Natural killer cell (primary cell): ENCODE data around the gene BANF1. TPM values are rescaled to one million over a fixed set of nuclear protein-coding genes. Genes with fewer than 3 reads are reported as not detected.
"Not testable (repeated sequence)": the region's sequence is repeated elsewhere in the genome, so short reads cannot be mapped to it uniquely, and the experiment has no call there.

Source experiments
- ATAC-seq, 3 donors: fragments of 150-1000 bp in 2 of 3; fragments of 200-7000 bp in 1 of 3; cut with Tn5 transposase; 1 replicate in 1 of 3; 2 replicates in 2 of 3; pipeline ENCODE4 v1.10.0; 2021; ENCODE audit warnings: mild to moderate bottlenecking in 2 of 3, moderate library complexity in 2 of 3
- DNase-seq, 2 donors: peaks; one replicate each; pipeline versions ENCODE4 v3.0.0 to v3.0.0-alpha.2; 2013 to 2021; ENCODE audit warnings: mixed read lengths in 1 of 2
- H3K27ac ChIP-seq: one replicate; pipeline ENCODE4 v1.5.1; 2013; ENCODE audit warnings: mild to moderate bottlenecking, low read length
- H3K27me3 ChIP-seq: one replicate; pipeline ENCODE4 v1.6.1; 2013; ENCODE audit warnings: low read length; ENCODE audit not compliant: control insufficient read depth, insufficient read depth
- H3K36me3 ChIP-seq: one replicate; pipeline ENCODE4 v1.6.1; 2013; ENCODE audit warnings: low read length; ENCODE audit not compliant: control insufficient read depth, insufficient read depth
- H3K4me1 ChIP-seq: one replicate; pipeline ENCODE4 v1.6.1; 2013; ENCODE audit warnings: low read length; ENCODE audit not compliant: control insufficient read depth, insufficient read depth
- H3K4me3 ChIP-seq: one replicate; pipeline ENCODE4 v1.5.1; 2013; ENCODE audit warnings: low read length
- H3K9me3 ChIP-seq: one replicate; pipeline ENCODE4 v1.6.1; 2013; ENCODE audit warnings: low read length; ENCODE audit not compliant: control insufficient read depth, insufficient read depth
- H3K27ac Mint-ChIP-seq, 2 donors: one replicate each; pipeline ENCODE4 v1.8.0; 2022; ENCODE audit warnings: mild to moderate bottlenecking in 2 of 2, mixed read lengths in 2 of 2, moderate library complexity in 1 of 2
- H3K27me3 Mint-ChIP-seq, 2 donors: one replicate each; pipeline ENCODE4 v1.8.0; 2022; ENCODE audit warnings: low read depth in 2 of 2, mixed read lengths in 2 of 2
- H3K36me3 Mint-ChIP-seq: one replicate; pipeline ENCODE4 v1.8.0; 2022; ENCODE audit warnings: mixed read lengths
- H3K4me1 Mint-ChIP-seq, 2 donors: one replicate each; pipeline ENCODE4 v1.8.0; 2022; ENCODE audit warnings: mixed read lengths in 2 of 2
- H3K4me3 Mint-ChIP-seq: one replicate; pipeline ENCODE4 v1.8.0; 2022; ENCODE audit warnings: mild to moderate bottlenecking, moderate library complexity, mixed read lengths
- H3K9me3 Mint-ChIP-seq, 2 donors: one replicate each; pipeline ENCODE4 v1.8.0; 2022; ENCODE audit warnings: mixed read lengths in 2 of 2
- CTCF ChIP-seq: fragments of 200-600 bp; IDR thresholded peaks from one replicate; pipeline ENCODE4 v1.8.0; 2022; ENCODE audit warnings: antibody characterized with exemption
- WGBS: methylation state at CpG from one replicate; pipeline ENCODE4 v1.1.7; 2013; ENCODE audit warnings: missing lambda C conversion rate; ENCODE audit not compliant: insufficient coverage; 5-methylcytosine and 5-hydroxymethylcytosine counted together
- intact Hi-C: fragments of 100-400 bp; cut with micrococcal nuclease; formaldehyde crosslinking; loops from one replicate; pipeline ENCODE4 v1.14.2; 2022
- total RNA-seq, 4 donors: library from RNA; stranded (reverse); fragments of 120-200 nt in 1 of 4; gene quantifications; one replicate each; pipeline versions ENCODE4 v1.2.3 to v1.2.4, GENCODE V29; 2013 to 2022

BANF1 gene
- total RNA-seq, 3 donors from 2014 or later (not counting 1 experiment from before 2014, with no cell fraction given), result 87.8 to 107 (median 90.4) TPM

DNA sequence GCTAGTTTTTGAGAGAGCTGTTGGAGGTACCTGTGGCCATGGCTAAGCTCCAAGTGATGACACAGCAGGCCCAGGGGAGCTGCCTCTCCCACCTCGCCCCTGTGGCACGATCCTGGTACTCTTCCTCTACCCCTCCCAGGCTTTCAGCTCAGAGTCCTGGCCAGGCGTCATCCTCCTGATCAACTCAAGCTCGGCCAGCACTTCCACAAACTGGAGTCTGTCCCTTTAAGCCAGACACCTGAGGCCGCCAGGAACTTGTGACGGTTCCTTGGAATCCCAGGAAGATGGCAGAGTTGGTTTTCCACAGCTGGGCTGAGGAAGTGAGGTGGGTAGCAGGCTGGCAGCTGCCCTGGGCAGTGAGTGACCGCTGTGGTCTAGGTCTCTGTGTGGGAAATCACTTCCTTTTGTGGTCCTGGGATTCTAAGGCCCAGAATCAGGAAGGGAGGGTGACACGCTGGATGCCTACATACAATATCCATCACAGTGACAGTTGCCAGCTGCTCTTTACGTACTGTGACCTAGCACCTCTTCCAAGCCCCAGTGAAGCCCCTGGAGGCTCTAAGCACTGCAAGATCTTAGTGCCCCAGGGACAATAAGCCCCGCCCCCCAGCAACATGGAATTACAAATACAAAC, 6.3 kb downstream of the BANF1 start:
- no peaks in the 10 kb centered on the region for H3K9me3 Mint-ChIP-seq
- peaks cover 11% of the 10 kb centered on the region for H3K36me3 ChIP-seq
- 73% methylated on average over 10 of the region's 10 CpGs for WGBS
- H3K4me3 Mint-ChIP-seq, result no peak overlapping the region
- no peak for ATAC-seq
- TF ChIP-seq CTCF, result no peak
- peaks cover 4 to 7% of the 10 kb centered on the region in 2 donors for H3K27me3 Mint-ChIP-seq
- intact Hi-C loops, result no loop called here
- no peak overlapping the region for H3K4me3 ChIP-seq
- no peak overlapping the region for H3K27ac Mint-ChIP-seq
- no peak for DNase-seq
- H3K4me1 ChIP-seq, result peaks cover 6% of the 10 kb centered on the region
- H3K36me3 Mint-ChIP-seq, result no peaks in the 10 kb centered on the region
- no peaks in the 10 kb centered on the region for H3K9me3 ChIP-seq
- H3K27me3 ChIP-seq, result peaks cover 18% of the 10 kb centered on the region
- H3K27ac ChIP-seq, result no peak overlapping the region
- peaks cover 0 to 4% of the 10 kb centered on the region in 2 donors for H3K4me1 Mint-ChIP-seq

DNA sequence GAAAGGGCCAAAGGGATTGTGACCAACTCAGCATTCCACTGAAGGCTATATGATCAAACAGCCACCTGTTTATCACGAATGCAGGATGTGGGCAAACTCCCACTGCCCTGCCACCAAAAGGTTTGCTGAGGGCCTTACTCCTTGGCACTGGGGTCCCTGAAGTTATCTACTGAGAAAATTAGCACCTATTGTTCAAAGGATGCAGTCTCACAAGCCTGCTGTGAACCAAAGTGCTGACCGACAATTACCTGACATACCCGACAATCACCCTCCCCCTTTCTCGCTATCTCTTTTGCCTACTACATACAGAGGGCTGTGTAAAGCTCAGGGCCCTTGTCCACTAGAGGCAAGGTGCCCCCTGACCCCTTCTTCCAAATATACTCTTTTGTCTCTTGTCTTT, 7.7 kb downstream of the BANF1 start:
- H3K27ac ChIP-seq, H3K27ac Mint-ChIP-seq, H3K4me3 Mint-ChIP-seq, H3K4me1 Mint-ChIP-seq, intact Hi-C loops, ATAC-seq, H3K4me1 ChIP-seq, H3K9me3 Mint-ChIP-seq, H3K27me3 Mint-ChIP-seq, H3K4me3 ChIP-seq, H3K9me3 ChIP-seq, H3K36me3 Mint-ChIP-seq, DNase-seq, H3K36me3 ChIP-seq: not testable (repeated sequence)
- peaks cover 18% of the 10 kb centered on the region for H3K27me3 ChIP-seq
- WGBS, result 88% methylated on average over 4 of the region's 4 CpGs

DNA sequence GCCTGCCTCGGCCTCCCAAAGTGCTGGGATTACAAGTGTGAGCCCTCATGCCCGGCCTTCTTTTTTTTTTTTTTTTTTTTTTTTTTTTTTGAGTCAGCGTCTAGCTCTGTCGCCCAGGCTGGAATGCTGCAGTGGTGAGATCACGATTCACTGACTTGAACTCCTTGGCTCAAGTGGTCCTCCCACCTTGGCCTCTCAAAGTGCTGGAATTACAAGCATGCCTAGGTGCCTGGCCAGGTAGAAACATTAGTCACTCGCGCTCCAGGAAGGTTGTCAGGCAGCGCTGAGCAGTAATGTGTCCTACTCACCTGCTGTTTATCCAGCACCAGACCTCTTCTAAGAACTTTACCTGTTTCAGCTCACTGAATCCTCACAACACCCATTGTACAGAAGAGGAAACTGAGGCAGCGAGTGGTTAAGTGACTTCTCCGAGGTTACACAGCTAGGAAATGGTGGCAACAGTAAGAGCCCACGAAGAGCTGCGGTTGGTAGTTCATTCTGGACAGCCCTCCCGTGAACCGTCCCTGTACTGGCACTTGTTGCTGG, 9.0 kb downstream of the BANF1 start:
- Mint-ChIP-seq H3K27ac (no peak overlapping the region), H3K36me3 (no peaks in the 10 kb centered on the region), H3K9me3 (no peaks in the 10 kb centered on the region), H3K27me3 (peaks cover 4 to 7% of the 10 kb centered on the region in 2 donors), H3K4me3 (no peak overlapping the region), H3K4me1 (peaks cover 0 to 10% of the 10 kb centered on the region in 2 donors)
- no peak for TF ChIP-seq CTCF
- Histone ChIP-seq H3K4me3 (no peak overlapping the region), H3K4me1 (peaks cover 5% of the 10 kb centered on the region), H3K27me3 (peaks cover 18% of the 10 kb centered on the region), H3K27ac (no peak overlapping the region), H3K9me3 (no peaks in the 10 kb centered on the region), H3K36me3 (no peaks in the 10 kb centered on the region)
- no peak for ATAC-seq
- 66% methylated on average over 14 of the region's 14 CpGs for WGBS
- DNase-seq, result no peak
- intact Hi-C loops, result no loop called here

DNA sequence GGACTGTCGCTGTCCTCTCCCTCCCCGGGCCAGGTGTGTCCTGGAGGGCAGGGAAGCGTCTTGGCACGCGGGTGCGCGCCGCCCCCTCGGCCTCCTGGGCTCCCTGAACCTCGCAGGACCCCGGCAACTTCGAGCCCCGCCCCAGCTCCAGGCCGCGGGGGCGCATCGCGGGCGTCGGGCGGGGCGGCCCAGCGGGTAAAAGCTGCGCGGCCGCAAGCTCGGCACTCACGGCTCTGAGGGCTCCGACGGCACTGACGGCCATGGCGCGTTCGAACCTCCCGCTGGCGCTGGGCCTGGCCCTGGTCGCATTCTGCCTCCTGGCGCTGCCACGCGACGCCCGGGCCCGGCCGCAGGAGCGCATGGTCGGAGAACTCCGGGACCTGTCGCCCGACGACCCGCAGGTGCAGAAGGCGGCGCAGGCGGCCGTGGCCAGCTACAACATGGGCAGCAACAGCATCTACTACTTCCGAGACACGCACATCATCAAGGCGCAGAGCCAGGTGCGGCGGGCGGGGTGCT, 9.5 kb downstream of the BANF1 start, which contains the start of gene CST6:
TSS of gene CST6 (plus strand) at position 224 of the 519 bp plus-strand sequence. CDS start at position 261, 37 bp downstream.
- no peaks in the 10 kb centered on the region for H3K36me3 ChIP-seq
- Mint-ChIP-seq H3K27me3 (peaks cover 4 to 7% of the 10 kb centered on the region in 2 donors), H3K4me3 (no peak within 1 kb of the TSS), H3K36me3 (no peaks in the 10 kb centered on the region), H3K4me1 (peaks cover 0 to 10% of the 10 kb centered on the region in 2 donors), H3K27ac (no peak within 1 kb of the TSS), H3K9me3 (no peaks in the 10 kb centered on the region)
- peaks cover 5% of the 10 kb centered on the region for H3K4me1 ChIP-seq
- H3K9me3 ChIP-seq, result no peaks in the 10 kb centered on the region
- TF ChIP-seq CTCF, result no peak
- no peak within 1 kb of the TSS for H3K27ac ChIP-seq
- intact Hi-C loops, result no loop called here
- H3K4me3 ChIP-seq, result no peak within 1 kb of the TSS
- 13% methylated on average over 61 of the region's 61 CpGs for WGBS
- peaks cover 18% of the 10 kb centered on the region for H3K27me3 ChIP-seq
- ATAC-seq, result peak in 2 of 3 donors; percentile 38 to 54
- DNase-seq, result no peak
